ENCODE measurements around the gene MICU1.
A peak's percentile ranks its signal among the peaks of the same experiment; 100 is the strongest.

MICU1 gene

DNA sequence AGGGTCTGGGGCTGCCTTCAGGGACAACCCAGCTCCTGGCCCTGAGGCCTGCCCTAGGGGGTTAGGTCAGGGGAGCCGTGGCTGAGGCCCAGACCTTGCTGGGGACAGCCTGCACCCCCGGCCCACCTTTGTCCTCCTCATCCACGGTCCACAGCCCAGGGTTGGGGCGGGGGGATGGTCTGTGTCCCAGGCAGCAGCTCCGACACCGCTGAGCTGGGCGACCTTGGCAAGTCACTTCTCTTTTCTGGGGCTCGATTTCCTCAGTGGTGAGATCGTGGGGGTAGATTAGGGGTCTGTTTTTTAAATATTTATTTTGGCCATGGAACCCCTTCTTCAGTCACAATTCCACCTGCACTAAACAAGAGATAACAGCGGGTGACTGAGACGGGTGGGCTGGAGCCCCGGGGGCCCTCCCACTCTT, 302.1 kb downstream of the MICU1 start:
- DNase-seq (ENCODE audit: low read depth in 2 of 2), result no peak
- TF ChIP-seq, protein P1, sequence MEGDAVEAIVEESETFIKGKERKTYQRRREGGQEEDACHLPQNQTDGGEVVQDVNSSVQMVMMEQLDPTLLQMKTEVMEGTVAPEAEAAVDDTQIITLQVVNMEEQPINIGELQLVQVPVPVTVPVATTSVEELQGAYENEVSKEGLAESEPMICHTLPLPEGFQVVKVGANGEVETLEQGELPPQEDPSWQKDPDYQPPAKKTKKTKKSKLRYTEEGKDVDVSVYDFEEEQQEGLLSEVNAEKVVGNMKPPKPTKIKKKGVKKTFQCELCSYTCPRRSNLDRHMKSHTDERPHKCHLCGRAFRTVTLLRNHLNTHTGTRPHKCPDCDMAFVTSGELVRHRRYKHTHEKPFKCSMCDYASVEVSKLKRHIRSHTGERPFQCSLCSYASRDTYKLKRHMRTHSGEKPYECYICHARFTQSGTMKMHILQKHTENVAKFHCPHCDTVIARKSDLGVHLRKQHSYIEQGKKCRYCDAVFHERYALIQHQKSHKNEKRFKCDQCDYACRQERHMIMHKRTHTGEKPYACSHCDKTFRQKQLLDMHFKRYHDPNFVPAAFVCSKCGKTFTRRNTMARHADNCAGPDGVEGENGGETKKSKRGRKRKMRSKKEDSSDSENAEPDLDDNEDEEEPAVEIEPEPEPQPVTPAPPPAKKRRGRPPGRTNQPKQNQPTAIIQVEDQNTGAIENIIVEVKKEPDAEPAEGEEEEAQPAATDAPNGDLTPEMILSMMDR (IDR thresholded peaks at IDR 0.05; ENCODE audit: low read depth, low read length), result no peak
- no peak overlapping the region for H3K4me3 ChIP-seq (replicated peaks in 1 of 2; ENCODE audit: low read depth in 2 of 2, low read length in 2 of 2)

DNA sequence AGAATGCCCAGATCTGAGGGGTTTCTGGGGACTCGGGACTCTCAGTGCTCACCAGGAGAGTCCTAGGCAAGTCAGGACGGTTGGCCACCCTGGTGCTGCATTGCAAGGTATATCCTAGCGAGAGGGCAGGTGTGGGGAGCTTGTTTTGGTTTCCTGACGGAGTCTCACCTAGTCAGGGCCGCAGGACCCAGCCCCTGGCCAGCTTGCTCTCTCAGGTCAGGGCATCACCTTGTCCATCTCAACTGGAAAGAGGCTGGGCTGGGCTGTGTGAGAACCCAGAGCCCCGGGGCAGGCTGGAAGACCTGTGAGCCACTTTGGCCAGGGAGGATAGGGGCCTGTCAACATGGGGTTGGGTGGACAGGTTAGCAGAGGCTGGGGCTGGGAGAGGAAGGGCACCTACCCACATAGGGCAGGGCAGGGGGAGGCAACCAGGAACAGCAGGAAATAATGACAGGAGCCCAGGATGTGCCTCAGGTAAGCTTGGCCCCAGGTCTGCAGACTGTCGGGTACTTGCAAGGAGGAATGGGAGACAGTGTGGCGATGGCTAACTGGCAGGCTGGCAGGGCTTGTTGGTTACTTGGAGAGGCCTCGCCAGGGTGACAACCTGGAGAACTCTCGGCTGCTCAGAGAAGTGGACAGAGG, 302.6 kb downstream of the MICU1 start:
- TF ChIP-seq, protein P1 (IDR thresholded peaks at IDR 0.05; ENCODE audit: low read depth, low read length), result no peak
- no peak overlapping the region for H3K4me3 ChIP-seq (replicated peaks in 1 of 2; ENCODE audit: low read depth in 2 of 2, low read length in 2 of 2)
- no peak for DNase-seq (ENCODE audit: low read depth in 2 of 2)

DNA sequence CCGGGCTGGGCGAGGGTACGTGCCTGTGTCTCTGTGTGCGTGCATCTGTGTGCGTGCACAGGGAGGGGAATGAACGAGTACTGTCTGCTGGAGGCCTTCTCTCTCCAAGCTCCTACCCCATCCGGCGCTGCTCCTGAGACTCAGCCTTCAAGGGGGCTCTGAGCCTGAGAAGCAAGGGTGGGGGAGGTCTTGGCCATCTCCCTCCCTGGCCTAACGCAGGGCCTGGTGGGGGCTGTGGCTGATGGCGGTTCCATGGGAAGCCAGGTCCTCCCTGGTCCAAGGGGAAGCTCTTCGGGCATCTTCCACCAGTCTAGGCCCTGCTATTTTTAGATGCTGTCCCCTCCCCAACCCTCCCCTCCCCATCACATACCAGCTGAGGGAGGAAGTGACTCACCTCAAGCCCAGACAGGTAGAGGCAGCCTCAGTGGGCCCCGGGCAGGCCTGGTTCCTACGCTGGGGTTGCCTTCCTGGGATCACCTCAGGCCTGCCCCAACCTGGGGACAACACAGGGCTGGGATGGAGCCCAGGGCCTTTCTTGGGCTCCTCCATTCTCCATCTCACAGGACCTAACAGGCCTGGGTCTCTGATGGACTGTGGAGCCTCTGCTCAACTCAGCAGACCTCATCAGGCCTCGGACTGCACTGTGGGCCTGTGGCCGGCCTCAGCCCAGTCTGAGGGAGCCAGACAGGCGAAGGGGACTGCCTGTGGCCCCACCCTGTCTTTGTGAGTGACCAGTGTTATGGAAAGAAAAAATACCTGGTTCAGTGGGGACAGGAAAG, 303.4 kb downstream of the MICU1 start:
- no peak overlapping the region for H3K4me3 ChIP-seq (replicated peaks in 1 of 2; ENCODE audit: low read depth in 2 of 2, low read length in 2 of 2)
- DNase-seq (ENCODE audit: low read depth in 2 of 2), result peak in 1 of 2 donors; percentile 44

DNA sequence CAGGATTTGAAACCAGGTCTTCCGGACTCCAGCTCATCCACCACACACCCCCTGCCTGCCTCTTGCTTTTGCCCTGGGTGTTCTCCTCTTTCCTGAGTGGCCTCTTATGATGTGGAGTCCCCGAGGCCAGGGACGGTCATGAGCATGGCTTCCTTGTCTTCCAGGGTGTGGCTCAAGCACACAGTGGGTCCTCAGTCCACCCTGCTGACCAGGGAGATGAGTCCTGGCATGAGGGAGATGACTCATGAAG, 303.9 kb downstream of the MICU1 start:
- TF ChIP-seq, protein P1 (IDR thresholded peaks at IDR 0.05; ENCODE audit: low read depth, low read length), result no peak
- no peak overlapping the region for H3K4me3 ChIP-seq (replicated peaks in 1 of 2; ENCODE audit: low read depth in 2 of 2, low read length in 2 of 2)
- DNase-seq (ENCODE audit: low read depth in 2 of 2), result no peak

More for the DNA sequence above, 303.4 kb downstream of the MICU1 start:
- TF ChIP-seq, protein P1 (IDR thresholded peaks at IDR 0.05; ENCODE audit: low read depth, low read length), result no peak

DNA sequence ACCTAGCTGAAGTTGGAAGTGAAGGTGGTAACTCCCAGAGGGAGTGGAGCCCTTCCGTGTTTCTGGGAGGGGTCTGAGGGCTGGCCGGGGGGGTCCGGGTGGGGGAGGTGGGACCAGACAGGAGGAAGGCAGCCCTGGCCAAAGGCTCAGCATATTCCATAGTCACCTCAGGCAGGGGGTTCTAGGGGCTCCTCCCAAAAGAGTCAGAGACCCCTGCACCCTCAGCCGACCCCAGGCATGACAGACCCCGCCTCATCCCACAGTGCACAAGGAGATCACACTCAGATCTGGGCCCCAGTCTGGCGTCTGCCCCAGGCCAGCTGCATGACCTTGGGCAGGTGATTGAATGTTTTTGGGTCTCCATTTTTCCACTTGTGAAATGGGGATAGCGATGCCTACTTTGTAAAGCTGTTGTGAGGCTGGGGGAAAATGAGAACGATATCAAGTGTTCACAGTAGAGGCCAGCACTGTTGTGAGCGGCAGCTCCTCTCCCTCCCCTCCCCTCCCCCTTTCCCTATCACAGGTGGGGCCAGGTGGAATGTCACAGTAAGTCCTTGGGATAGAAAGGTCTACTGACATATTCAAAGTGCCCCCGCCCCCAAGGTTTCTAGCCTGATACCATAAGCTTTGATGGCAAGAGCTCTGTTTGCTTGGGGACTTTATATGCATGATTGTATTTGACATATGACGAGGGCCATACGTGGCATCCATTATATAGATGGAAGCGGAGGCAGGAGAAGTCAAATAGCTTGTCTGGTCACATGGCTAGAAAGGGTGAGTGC, 304.4 kb downstream of the MICU1 start:
- peak overlapping the region in 1 of 2 donors; percentile 24 for H3K4me3 ChIP-seq (replicated peaks in 1 of 2; ENCODE audit: low read depth in 2 of 2, low read length in 2 of 2)
- TF ChIP-seq, protein P1 (IDR thresholded peaks at IDR 0.05; ENCODE audit: low read depth, low read length), result no peak
- DNase-seq (ENCODE audit: low read depth in 2 of 2), result no peak

DNA sequence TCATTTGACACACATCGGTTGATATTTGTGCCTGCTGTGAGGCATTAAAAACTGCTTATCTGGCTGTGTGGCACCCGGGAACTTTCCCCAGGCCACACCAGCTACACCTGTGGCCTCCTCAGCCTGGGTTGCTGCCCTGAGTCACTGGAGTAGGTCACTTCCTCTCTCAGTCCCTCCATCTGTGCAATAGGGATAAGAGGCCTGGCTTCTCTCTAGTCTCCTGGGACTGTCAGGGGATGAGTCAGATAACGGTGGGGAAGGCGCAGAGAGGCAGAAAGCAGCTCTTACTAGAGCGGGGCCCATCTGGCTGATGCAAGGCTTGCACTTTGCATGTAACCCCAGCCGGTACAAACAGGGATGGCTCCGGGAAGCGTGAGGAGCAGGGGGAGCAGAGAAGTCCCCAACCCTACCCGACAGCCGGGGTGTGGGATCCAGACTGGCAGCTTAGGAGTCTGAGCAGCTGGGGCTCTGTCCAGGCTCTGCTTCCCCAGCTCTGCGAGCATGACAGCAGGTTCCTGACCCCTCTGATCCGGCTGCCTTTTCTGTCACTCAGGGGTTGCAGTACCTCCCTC, 305.1 kb downstream of the MICU1 start:
- H3K4me3 ChIP-seq (replicated peaks in 1 of 2; ENCODE audit: low read depth in 2 of 2, low read length in 2 of 2), result peak overlapping the region in 1 of 2 donors; percentile 24
- TF ChIP-seq, protein P1 (IDR thresholded peaks at IDR 0.05; ENCODE audit: low read depth, low read length), result no peak
- peak; percentile 97 to 100 for DNase-seq (ENCODE audit: low read depth in 2 of 2)
